Activated CD8-positive, alpha-beta T cell treated with anti-CD3 and anti-CD28 coated beads, Interleukin-2, amount 10 ng/mL, durations not matched to agents 7 days and 5 days (primary cell): ENCODE data around the gene SGCD. TPM values are rescaled to one million over a fixed set of nuclear protein-coding genes. Genes with fewer than 3 reads are reported as not detected.

Source experiments
- ATAC-seq: fragments of 150-1000 bp; cut with Tn5 transposase; one replicate; pipeline ENCODE4 v1.10.0; 2021; ENCODE audit warnings: moderate library complexity
- CTCF ChIA-PET: fragments of 350-600 bp; sonication (Branson Sonifier 250); formaldehyde crosslinking; loops from one replicate; lab custom pipeline; 2021; ENCODE audit warnings: antibody characterized with exemption; lab: Charles Lee
- POLR2A ChIA-PET: fragments of 350-600 bp; sonication (Branson Sonifier 250); formaldehyde crosslinking; loops from one replicate; lab custom pipeline; 2021; ENCODE audit warnings: antibody characterized with exemption; lab: Charles Lee
- DNase-seq: peaks from one replicate; pipeline ENCODE4 v3.0.0-alpha.2; 2020
- H3K27ac Mint-ChIP-seq: one replicate; pipeline ENCODE4 v1.8.0; 2021; ENCODE audit warnings: mild to moderate bottlenecking, mixed read lengths
- H3K27me3 Mint-ChIP-seq: one replicate; pipeline ENCODE4 v1.8.0; 2021; ENCODE audit warnings: low read depth, mixed read lengths
- H3K36me3 Mint-ChIP-seq: one replicate; pipeline ENCODE4 v1.8.0; 2021; ENCODE audit warnings: low read depth, mixed read lengths
- H3K4me1 Mint-ChIP-seq: one replicate; pipeline ENCODE4 v1.8.0; 2021; ENCODE audit warnings: low read depth, mixed read lengths
- H3K4me3 Mint-ChIP-seq: one replicate; pipeline ENCODE4 v1.8.0; 2021; ENCODE audit warnings: mild to moderate bottlenecking, mixed read lengths
- H3K9me3 Mint-ChIP-seq: one replicate; pipeline ENCODE4 v1.8.0; 2022; ENCODE audit warnings: mixed read lengths; ENCODE audit not compliant: insufficient read depth
- total RNA-seq, 2 experiments: library from RNA; stranded (reverse); gene quantifications; one replicate each; pipeline ENCODE4 v1.2.3, GENCODE V29; 2021

SGCD gene
- total RNA-seq: not detected

DNA sequence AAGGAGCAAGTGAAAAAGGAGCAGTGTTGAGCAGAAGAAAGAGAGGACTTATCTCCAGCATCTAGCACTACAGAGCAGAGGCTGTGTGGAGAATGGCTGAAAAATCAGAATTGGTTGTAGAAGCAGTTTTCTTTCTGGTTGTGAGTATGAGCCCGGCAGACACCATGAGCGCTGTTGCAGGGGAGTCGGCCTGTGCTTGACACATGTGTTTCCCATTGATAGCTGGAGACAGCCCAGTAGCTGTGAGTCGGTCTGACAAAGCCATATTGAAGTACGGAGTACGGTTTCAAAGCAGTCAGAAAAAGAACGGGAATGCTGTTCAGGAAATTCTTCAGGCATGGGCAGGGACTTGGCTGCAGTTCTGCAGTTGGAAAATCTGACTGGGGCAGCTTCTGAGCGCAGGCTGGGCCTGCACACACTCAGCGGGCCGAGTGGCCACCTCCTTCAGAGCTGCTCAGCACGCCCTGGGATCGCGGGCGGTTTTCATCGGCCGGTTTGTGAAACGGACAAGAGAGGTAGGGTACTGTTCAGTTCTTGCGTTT, at the start of gene SGCD:
TSS of gene SGCD (plus strand) at position 447 of the 542 bp plus-strand sequence.
- POLR2A ChIA-PET: no interaction called here
- no peaks in the 10 kb centered on the region for H3K9me3 Mint-ChIP-seq
- CTCF ChIA-PET: no interaction called here
- no peak for DNase-seq
- no peaks in the 10 kb centered on the region for H3K36me3 Mint-ChIP-seq
- H3K4me1 Mint-ChIP-seq: no peaks in the 10 kb centered on the region
- H3K27ac Mint-ChIP-seq: no peak within 1 kb of the TSS
- no peak for ATAC-seq
- H3K27me3 Mint-ChIP-seq: peaks cover 16% of the 10 kb centered on the region
- no peak within 1 kb of the TSS for H3K4me3 Mint-ChIP-seq

DNA sequence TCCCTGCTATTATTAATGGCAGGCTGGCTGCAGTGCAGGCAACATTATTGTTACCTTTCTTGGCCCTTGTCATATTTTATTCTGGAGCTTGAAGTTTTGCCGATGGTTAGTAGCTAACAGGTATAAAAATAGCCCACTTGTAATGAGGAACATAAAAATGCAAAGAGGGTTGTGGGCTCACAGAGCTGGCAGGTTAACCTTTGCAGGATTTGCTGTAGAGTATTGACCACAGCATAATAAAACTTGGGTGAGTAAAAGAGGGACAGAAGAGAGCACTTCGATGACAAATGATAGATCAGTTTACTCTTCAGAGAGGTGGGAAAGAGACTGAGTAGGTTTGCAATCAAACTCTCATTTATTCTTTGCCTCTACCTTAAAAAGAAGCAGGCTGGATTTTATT, 49.7 kb upstream of the SGCD start:
- no peak overlapping the region for H3K27ac Mint-ChIP-seq
- ATAC-seq (no peak), DNase-seq (no peak)
- no peaks in the 10 kb centered on the region for H3K27me3 Mint-ChIP-seq
- no peaks in the 10 kb centered on the region for H3K36me3 Mint-ChIP-seq
- no peaks in the 10 kb centered on the region for H3K9me3 Mint-ChIP-seq
- H3K4me1 Mint-ChIP-seq: no peaks in the 10 kb centered on the region
- CTCF ChIA-PET: no interaction called here
- H3K4me3 Mint-ChIP-seq: no peak overlapping the region
- POLR2A ChIA-PET: no interaction called here

DNA sequence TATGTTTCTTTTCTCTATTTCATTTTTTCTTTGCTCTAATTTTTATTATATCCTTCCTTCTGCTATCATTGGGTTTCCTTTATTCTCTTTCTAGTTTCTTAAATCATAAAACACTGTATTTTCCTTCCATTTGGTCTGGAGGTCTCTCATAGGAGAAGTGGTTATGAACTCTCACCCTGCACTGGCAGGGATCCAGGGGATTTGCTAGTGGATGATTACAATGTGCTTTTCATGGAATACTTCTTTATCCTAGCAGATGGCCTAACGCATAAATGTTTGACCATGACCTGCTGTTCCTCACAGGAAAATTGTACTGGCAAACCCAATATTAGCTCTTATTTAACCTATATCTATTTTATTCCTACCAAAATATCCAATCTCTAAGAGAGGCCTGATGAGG, 31.5 kb upstream of the SGCD start:
- H3K4me3 Mint-ChIP-seq: no peak overlapping the region
- no peak overlapping the region for H3K27ac Mint-ChIP-seq
- no peak for ATAC-seq

DNA sequence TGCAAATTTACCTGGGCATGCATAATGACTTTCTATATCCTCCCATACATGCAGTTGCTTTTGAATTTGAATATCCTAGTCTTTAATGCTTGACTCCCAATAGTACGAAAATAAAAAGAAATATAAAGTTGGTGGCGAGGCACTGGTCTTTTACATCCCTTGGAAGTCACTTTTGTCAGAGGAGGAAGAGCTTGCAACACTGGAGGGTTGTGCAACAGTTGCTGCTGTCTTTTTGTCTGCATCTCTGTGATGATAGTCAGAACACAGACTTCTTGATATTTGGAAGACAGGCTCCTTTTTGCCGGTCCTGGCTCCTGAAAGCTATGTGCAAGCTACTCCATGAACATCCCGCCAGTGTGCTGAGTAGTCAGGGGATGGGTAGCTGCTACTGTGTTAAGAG, 16.8 kb upstream of the SGCD start:
- H3K4me1 Mint-ChIP-seq: no peaks in the 10 kb centered on the region
- ChIA-PET CTCF (no interaction called here), POLR2A (no interaction called here)
- H3K9me3 Mint-ChIP-seq: no peaks in the 10 kb centered on the region
- H3K27me3 Mint-ChIP-seq: no peaks in the 10 kb centered on the region
- H3K4me3 Mint-ChIP-seq: no peak overlapping the region
- ATAC-seq (no peak), DNase-seq (no peak)
- no peak overlapping the region for H3K27ac Mint-ChIP-seq
- H3K36me3 Mint-ChIP-seq: no peaks in the 10 kb centered on the region

More for the DNA sequence above, 31.5 kb upstream of the SGCD start:
- H3K27me3 Mint-ChIP-seq: no peaks in the 10 kb centered on the region
- ChIA-PET CTCF (no interaction called here), POLR2A (no interaction called here)
- H3K9me3 Mint-ChIP-seq: no peaks in the 10 kb centered on the region
- H3K36me3 Mint-ChIP-seq: no peaks in the 10 kb centered on the region
- DNase-seq: no peak
- no peaks in the 10 kb centered on the region for H3K4me1 Mint-ChIP-seq

DNA sequence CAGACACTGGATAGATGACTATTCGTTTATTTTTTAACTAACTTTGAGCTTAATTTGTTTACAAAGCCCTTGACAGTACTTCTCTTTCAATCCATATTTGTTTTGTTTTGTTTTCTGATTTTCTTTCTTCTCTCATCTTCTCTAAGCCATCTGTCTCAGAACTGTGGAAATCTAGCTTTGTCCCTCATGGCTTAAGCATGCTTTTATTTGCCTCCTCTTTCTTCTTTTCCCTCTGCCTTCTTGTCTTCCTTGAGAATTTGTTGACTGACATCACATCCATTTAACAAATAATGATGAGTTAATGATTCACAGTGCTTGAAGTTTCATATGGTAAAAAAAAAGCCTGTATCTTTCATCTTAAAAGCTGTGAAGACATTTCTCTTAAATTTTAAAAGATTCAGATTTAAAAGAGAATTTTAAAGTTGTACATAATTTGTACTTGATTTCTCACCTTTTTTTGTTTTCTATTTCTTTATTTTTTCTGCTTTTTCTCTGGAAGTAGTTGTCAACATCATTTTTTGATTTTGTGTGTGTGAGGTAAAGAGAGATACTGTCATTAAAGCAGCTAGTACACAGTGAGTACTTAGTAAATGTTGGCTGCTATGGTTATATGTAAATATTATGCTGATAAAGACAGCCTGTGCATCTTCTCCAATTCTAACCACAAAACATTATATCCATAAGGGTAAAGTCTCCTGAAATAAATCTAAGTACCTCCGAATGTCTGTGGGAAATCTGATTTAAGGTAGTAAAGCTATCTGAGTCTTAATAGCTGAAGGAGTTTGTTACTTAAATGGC, 13.9 kb upstream of the SGCD start:
- Mint-ChIP-seq H3K36me3 (no peaks in the 10 kb centered on the region), H3K27me3 (no peaks in the 10 kb centered on the region), H3K27ac (no peak overlapping the region), H3K4me3 (no peak overlapping the region), H3K9me3 (no peaks in the 10 kb centered on the region), H3K4me1 (no peaks in the 10 kb centered on the region)
- ATAC-seq: no peak
- ChIA-PET CTCF (no interaction called here), POLR2A (no interaction called here)
- DNase-seq: no peak

- ChIA-PET CTCF (no interaction called here), POLR2A (no interaction called here)
- DNase-seq: no peak
- Mint-ChIP-seq H3K9me3 (no peaks in the 10 kb centered on the region), H3K4me3 (no peak overlapping the region), H3K27me3 (no peaks in the 10 kb centered on the region), H3K36me3 (no peaks in the 10 kb centered on the region), H3K4me1 (no peaks in the 10 kb centered on the region), H3K27ac (no peak overlapping the region)
- ATAC-seq: no peak
These were observed 12.5 kb upstream of the SGCD start for GRCh38 chr5:156314416-156314815.

DNA sequence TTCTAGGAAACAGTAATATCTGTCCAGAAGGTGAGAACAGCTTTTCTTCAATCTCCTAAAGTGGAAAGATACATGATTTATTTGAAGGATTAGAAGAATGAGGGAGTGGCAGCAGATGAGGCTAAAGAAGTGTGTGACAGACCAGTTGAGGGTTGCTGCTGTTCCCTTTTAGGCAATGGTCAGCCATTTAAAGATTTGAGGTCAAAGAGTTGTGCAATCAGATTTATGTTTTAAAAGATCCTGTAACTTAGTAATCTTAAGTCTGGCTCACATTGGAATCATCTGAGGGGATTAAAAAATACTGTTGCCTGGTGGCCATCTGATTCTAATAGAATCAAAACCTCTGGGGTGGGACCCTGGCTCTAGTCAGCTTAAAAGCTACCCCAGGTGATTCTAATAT, 4.3 kb upstream of the SGCD start:
- Mint-ChIP-seq H3K27me3 (peaks cover 13% of the 10 kb centered on the region), H3K36me3 (no peaks in the 10 kb centered on the region), H3K4me3 (no peak overlapping the region), H3K4me1 (no peaks in the 10 kb centered on the region), H3K9me3 (no peaks in the 10 kb centered on the region), H3K27ac (no peak overlapping the region)
- ChIA-PET POLR2A (no interaction called here), CTCF (no interaction called here)
- DNase-seq (no peak), ATAC-seq (no peak)

GRCh38 chr5:156327296-156327695, 332 bp downstream of the SGCD start:
- Mint-ChIP-seq H3K27me3 (peaks cover 16% of the 10 kb centered on the region), H3K36me3 (no peaks in the 10 kb centered on the region), H3K9me3 (no peaks in the 10 kb centered on the region), H3K4me3 (no peak overlapping the region), H3K27ac (no peak overlapping the region), H3K4me1 (no peaks in the 10 kb centered on the region)
- ChIA-PET POLR2A (no interaction called here), CTCF (no interaction called here)
- ATAC-seq (no peak), DNase-seq (no peak)

DNA sequence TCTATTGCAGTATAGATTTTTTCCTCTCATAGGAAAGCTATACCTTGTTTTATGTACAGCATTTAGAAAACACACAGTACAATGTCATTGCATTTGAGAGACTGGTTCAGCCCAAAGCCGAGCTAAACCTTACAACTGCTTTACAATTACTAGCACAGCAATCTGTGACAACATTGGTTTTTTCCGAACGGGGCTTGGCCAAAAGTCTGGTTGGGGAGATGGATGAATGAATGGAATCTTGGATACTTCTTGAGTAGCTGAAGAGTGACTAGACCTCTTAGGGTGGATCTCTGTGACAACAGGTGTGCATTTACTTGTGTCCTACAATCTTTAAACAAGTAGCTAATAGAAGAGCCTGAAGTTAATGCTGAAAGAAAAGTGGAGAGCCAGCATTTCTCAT, 1.2 kb downstream of the SGCD start:
- H3K36me3 Mint-ChIP-seq: no peaks in the 10 kb centered on the region
- no peaks in the 10 kb centered on the region for H3K9me3 Mint-ChIP-seq
- ChIA-PET CTCF (no interaction called here), POLR2A (no interaction called here)
- no peak overlapping the region for H3K4me3 Mint-ChIP-seq
- ATAC-seq (no peak), DNase-seq (no peak)
- no peaks in the 10 kb centered on the region for H3K4me1 Mint-ChIP-seq
- H3K27ac Mint-ChIP-seq: no peak overlapping the region
- H3K27me3 Mint-ChIP-seq: peaks cover 16% of the 10 kb centered on the region

DNA sequence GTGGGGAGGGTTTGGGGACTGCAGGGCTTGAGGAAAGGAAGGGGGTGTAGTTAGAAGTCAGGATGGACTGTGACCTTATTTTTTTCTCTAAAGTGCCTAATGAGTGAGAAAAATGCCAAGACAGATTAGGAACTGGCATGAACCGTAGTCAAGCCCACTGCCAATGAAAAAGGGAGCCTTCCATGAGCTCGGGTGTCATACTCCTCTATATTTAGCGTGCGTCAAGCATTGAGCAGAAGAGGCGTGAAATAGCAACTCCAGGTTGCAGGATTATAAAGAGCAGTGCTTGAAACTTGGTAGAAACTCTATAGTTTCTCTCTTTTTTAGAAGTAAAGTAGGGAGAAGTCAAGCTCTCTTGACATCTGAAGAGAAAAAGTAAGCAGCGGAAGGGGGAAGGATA, 1.8 kb downstream of the SGCD start:
- H3K27ac Mint-ChIP-seq: no peak overlapping the region

DNA sequence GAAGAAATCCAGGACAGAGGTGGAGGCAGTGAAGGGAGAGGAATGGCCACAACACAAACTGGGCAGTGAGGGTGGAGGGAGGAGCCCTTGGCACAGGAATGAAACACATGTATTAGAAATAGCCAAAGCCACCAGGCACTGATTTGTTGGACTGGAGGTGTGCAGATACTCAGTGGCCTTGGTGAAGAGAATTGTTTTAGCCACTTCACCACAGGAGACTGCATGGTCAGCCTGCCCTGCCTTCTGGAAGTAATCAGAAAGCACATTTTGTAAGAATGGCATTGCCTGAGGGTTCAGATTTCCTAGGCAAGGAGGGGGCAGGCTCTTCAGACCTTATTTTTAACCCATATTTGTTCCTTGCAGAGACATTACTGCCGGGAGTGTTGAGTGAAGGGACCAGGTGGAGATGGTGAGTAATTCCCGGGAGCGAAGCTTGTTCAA, 2.2 kb downstream of the SGCD start:
- H3K36me3 Mint-ChIP-seq: no peaks in the 10 kb centered on the region
- DNase-seq: no peak
- H3K27ac Mint-ChIP-seq: no peak overlapping the region
- CTCF ChIA-PET: no interaction called here
- no peak for ATAC-seq
- H3K4me1 Mint-ChIP-seq: no peaks in the 10 kb centered on the region
- peaks cover 16% of the 10 kb centered on the region for H3K27me3 Mint-ChIP-seq
- POLR2A ChIA-PET: no interaction called here
- no peak overlapping the region for H3K4me3 Mint-ChIP-seq
- H3K9me3 Mint-ChIP-seq: no peaks in the 10 kb centered on the region

More for the DNA sequence above, 1.8 kb downstream of the SGCD start:
- Mint-ChIP-seq H3K27me3 (peaks cover 16% of the 10 kb centered on the region), H3K36me3 (no peaks in the 10 kb centered on the region), H3K4me1 (no peaks in the 10 kb centered on the region), H3K4me3 (no peak overlapping the region), H3K9me3 (no peaks in the 10 kb centered on the region)
- DNase-seq (no peak), ATAC-seq (no peak)
- POLR2A ChIA-PET: no interaction called here
- CTCF ChIA-PET: no interaction called here

DNA sequence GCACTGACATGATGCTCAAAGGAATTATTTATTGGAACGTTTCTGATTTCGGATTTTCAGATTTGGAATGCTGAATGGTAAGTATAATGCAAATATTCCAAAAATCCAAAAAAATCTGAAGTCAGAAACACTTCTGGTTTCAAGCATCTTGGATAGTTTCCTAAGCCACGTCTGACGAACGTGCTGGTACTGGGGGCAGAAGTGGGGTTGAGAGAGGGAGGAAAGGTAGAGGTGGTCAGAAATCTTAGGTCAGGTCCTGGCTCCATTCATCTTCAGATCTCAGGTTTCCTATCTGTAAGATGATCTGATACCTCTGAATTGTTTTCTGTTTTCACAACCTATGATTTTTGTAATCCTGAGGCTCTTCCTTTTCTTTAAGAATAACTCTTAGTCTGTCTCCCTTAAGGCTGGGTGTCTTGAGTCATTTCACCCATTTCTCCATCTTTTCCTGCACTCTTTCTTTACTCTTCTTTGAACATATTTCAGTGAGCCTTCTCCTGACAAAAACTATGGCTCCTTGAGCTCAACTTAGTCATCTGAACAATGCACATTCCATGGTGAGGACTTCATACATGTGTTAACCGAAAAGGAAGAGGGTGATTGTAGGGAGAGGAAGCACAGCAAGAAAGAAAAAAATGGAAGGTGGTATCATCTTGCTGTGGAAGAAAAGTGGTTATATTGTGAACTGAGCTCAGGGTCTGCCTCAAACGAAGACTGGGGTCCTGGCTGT, 3.3 kb downstream of the SGCD start:
- CTCF ChIA-PET: no interaction called here
- no peak overlapping the region for H3K27ac Mint-ChIP-seq
- ATAC-seq (no peak), DNase-seq (no peak)
- POLR2A ChIA-PET: no interaction called here
- no peaks in the 10 kb centered on the region for H3K9me3 Mint-ChIP-seq
- no peak overlapping the region for H3K4me3 Mint-ChIP-seq
- H3K36me3 Mint-ChIP-seq: no peaks in the 10 kb centered on the region
- H3K4me1 Mint-ChIP-seq: no peaks in the 10 kb centered on the region
- H3K27me3 Mint-ChIP-seq: peaks cover 16% of the 10 kb centered on the region
